SU-DHL-6 (cell line): Measurements from ENCODE around the gene ITFG1.
"Not testable (repeated sequence)": the region's sequence is repeated elsewhere in the genome, so short reads cannot be mapped to it uniquely, and the experiment has no call there.

Source experiments
- EZH2phosphoT487 ChIP-seq: fragments of 200-600 bp; sonication (generic), shearing (Covaris generic); conservative IDR thresholded peaks from 2 replicates; pipeline ENCODE4 v1.6.1; 2018; ENCODE audit warnings: mild to moderate bottlenecking, antibody characterized with exemption, low read length, moderate library complexity, mixed read lengths
- TF ChIP-seq, protein P1 (sequence below): fragments of 200-600 bp; sonication (generic); IDR thresholded peaks from one replicate; pipeline ENCODE4 v1.5.1; 2017; ENCODE audit warnings: antibody characterized with exemption, mild to moderate bottlenecking, low read length, moderate library complexity; ENCODE audit not compliant: insufficient read depth, poor library complexity, severe bottlenecking

DNA sequence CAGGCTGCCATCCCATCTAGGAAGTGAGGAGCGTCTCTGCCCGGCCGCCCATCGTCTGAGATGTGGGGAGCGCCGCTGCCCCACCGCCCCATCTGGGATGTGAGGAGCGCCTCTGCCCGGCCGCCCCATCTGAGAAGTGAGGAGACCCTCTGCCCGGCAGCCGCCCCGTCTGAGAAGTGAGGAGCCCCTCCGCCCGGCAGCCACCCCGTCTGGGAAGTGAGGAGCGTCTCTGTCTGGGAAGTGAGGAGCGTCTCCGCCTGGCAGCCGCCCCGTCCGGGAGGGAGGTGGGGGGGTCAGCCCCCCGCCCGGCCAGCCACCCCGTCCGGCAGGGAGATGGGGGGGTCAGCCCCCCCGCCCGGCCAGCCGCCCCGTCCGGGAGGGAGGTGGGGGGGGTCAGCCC is 279.8 kb downstream of the ITFG1 start:
- TF ChIP-seq EZH2phosphoT487: not testable (repeated sequence)
- TF ChIP-seq, protein P1, sequence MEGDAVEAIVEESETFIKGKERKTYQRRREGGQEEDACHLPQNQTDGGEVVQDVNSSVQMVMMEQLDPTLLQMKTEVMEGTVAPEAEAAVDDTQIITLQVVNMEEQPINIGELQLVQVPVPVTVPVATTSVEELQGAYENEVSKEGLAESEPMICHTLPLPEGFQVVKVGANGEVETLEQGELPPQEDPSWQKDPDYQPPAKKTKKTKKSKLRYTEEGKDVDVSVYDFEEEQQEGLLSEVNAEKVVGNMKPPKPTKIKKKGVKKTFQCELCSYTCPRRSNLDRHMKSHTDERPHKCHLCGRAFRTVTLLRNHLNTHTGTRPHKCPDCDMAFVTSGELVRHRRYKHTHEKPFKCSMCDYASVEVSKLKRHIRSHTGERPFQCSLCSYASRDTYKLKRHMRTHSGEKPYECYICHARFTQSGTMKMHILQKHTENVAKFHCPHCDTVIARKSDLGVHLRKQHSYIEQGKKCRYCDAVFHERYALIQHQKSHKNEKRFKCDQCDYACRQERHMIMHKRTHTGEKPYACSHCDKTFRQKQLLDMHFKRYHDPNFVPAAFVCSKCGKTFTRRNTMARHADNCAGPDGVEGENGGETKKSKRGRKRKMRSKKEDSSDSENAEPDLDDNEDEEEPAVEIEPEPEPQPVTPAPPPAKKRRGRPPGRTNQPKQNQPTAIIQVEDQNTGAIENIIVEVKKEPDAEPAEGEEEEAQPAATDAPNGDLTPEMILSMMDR: not testable (repeated sequence)
